GM19328 (cell line): ENCODE measurements around the gene TSR2.
"Not testable (repeated sequence)": the region's sequence is repeated elsewhere in the genome, so short reads cannot be mapped to it uniquely, and the experiment has no call there.

Experiments used
- ATAC-seq: cut with Tn5 transposase; IDR thresholded peaks from one replicate; pipeline ENCODE4 v1.9.1; 2021; ENCODE audit warnings: mild to moderate bottlenecking, moderate library complexity; ENCODE audit not compliant: unreplicated experiment

TSR2 gene

DNA sequence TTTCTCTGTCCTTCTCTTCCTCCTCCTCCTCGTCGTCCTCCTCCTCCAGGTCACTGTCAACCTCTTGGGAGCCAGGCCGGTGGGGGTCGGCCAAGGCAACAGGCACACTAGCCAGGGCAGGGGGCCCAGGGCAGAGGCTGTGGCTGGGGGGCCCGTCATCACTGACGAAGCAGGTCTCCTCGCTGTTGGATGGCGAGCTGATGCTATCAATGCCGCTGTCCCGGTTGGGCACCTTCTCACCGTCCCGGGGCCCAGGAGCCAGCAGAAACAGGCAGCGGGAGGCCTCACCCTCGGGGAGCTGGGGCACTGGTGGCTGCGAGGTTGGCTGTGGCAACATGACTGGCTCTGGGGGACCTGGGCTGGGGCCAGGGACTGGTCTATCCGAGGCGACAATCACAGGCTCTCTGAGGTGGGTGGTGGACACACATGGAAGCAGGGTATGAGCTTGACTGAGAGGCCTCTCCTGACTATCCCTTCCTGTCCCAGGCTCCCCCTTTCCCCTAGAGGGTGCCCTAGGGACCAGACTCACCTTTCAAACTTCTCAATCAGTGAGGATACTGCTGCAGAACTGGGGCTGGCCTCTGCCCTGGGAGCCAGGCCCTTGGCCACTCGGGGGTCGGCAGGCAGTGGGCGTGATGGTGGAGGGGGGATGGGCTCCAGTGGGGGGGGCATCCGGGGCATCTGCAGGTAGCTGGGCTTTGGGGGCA is 30.0 kb downstream of the TSR2 start:
- ATAC-seq = no peak

DNA sequence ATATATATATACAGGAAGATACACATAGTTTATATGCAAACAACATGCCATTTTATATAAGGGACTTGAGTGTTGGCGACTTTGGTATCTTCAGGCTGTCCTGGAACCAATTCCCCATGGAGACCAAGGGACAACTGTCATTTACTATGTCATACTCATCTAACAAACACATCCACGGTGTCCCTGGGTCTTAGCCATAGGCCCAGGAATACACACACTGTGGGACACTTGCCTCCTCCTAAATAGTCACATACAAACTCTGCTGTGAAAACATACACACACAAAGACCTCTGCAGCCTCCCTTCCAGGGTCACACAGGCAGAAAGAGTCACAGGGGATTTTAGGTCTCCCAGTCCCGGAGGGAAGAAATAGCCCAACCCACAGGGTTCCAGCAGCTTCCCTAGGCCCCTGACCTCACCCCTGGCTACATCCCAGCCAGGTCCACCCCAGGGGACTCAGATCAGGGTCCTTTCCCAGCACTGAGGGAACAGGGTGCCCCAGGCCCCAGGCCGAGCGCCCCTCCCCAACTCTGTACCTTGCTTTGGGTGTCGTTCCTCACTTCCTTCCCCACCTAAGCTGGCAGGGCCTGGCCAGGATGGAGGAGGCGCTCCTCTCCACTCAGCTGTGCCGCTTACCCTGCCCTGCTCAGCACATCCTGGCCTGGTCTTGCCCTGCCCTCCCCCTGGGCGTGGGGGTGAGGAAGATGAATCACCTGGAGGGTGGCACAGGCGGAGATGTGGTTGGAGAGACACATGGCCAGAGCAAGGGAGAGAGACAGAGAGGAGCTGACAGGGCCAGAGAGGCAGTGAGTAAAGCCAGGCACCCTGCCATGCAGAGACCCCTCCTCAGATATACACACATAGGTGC is 34.0 kb downstream of the TSR2 start:
- no peak for ATAC-seq

DNA sequence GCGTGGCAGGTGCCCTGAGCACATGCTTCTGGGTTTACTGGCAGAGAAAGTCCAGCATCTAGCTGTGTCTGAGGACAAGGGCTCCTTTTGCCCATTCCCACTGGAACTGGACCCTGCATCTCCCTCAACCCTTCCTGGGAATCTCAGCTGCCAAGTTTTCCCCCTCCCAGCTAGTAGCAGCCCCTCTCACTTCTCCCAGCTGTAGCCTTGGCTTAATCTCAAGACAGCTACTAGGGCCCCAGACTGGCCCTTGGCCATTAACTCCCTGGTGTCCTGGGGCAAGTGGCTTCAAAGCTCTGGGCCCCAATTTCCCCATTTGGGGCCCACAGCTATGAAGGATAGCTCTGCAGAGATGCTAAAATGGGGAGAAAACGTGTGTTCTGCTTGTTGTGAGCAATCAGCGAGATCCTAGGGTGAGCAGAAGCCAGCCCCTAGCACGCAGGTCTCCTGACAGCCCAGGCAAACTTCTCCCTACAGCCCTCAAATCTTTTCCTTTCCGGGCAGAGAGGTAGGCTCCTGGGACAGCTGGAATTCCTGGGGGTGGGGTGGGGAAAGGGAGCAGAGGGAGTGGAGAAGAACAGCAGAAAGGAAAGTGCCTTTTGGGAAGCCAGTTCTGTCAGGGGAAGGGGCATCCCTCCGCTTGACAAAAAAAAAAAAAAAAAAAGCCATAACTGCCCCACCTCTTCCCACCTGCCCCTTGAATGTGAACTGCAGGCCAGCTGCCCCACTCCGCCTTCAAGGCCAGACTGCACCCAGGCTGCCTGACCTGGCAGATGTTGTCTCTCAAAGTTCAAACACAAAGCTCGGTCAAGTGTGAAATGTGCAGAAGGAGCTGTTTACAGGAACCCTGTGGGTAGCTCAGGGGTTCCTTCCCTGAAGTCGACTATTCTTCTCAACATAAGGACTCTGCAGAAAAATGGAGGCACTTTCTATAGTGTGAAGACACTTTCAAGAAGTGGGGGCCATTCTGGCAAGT is 39.2 kb downstream of the TSR2 start:
- no peak for ATAC-seq

DNA sequence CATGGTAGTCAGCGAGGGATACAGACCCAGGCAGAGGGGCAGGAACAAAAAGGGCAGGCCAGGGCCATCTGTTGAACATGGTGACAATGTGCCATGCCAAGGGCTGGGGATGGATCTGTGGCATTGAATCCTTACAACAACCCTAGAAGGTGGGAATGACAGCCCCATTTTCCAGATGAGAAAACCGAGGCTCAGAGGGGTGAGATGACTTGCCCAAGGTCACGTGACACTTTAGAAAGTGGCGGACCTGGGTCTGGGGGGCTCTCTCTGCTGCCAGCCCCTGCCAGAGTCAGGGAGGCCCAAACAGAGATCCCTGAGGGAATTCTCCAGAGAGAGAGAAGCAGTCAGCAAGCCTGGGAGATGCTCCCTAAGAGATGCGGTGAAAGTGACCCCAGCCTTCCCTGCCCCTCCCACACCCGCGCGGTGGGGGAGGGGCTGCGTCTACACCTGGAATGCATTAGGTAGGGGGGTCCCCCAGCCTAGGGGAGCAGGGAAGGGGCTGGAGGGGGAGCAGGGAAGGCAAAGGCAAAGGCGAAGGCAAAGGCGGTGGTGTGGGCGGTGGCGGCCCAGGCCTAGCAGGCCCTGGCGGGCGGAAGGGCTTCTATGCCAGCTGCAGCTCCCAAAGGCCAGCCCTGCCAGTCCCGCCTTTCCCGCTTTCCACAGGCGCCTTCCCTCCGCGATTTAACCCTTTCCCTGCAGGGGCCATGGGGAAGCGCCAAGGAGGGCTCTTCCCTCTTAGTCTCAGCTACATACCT is 42.8 kb downstream of the TSR2 start:
- ATAC-seq = no peak

DNA sequence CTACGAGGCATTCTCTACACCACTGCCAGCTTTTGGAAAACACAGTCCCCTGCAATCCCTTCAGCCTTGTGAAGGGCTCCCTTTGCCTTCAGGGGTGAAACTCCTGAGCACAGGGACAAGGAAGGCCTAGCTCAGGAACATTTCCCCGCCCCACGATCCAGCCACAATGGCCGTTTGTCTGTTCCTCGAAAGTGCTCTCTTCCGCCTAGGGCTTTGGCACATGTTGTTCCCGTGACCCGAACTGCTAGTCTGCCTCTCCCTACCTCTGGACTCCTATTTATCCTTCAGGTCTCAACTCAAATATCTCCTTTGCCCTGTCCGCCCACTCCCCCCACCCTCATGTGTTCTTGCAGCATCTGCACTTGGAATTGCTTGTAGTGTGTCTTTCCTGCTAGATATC is 43.7 kb downstream of the TSR2 start:
- no peak for ATAC-seq

DNA sequence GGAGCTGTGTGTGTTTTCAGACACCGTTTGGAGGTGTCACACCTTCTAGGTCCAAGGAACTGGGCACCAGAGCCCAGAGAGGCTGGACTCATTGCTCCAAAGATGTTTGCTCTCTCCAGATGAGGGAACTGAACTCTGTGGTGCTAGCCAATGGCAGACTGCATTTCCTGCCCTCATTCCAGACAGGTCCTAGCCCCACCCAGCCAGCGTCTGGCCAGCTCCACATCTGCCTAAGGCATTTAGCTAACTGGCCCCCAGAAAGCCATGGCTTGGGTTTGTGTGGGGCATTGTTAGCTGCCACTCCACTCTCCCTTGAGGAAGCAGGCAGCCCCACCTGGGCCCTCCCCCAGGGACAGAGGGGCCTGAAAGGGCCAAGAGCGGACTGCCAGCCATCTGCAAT is 44.5 kb downstream of the TSR2 start:
- ATAC-seq = no peak

DNA sequence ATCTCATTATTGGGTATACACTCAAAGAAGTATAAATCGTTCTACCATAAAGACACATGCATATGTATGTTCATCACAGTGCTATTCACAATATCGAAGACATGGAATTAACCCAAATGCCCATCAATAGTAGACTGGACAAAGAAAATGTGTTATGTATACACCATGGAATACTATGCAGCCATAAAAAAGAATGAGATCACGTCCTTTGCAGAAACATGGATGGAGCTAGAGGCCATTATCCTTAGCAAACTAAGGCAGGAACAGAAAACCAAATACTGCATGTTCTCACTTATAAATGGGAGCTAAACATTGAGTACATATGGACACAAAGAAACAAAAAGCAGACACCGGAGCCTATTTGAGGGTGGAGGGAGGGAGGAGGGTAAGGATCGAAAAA is 49.6 kb downstream of the TSR2 start:
- ATAC-seq = not testable (repeated sequence)

DNA sequence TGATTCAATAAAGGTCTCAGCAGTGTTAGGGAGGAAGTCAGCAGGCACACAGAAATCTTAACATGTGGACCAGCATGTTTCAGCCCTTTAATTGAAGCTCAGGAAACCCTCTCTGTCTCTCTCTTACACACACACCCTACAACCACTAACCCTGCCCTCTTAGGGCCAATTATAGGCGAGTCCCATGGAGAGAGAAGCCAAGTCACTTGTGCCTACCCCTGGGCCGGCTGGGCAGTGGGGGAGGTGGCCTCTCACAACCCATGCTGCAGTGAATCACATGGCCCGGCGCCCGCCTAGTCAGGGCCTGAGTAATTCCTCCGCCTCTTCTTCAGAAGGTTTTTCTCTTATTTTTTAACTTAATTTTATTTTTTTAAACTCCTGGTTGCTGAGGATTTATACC is 52.1 kb downstream of the TSR2 start:
- no peak for ATAC-seq

DNA sequence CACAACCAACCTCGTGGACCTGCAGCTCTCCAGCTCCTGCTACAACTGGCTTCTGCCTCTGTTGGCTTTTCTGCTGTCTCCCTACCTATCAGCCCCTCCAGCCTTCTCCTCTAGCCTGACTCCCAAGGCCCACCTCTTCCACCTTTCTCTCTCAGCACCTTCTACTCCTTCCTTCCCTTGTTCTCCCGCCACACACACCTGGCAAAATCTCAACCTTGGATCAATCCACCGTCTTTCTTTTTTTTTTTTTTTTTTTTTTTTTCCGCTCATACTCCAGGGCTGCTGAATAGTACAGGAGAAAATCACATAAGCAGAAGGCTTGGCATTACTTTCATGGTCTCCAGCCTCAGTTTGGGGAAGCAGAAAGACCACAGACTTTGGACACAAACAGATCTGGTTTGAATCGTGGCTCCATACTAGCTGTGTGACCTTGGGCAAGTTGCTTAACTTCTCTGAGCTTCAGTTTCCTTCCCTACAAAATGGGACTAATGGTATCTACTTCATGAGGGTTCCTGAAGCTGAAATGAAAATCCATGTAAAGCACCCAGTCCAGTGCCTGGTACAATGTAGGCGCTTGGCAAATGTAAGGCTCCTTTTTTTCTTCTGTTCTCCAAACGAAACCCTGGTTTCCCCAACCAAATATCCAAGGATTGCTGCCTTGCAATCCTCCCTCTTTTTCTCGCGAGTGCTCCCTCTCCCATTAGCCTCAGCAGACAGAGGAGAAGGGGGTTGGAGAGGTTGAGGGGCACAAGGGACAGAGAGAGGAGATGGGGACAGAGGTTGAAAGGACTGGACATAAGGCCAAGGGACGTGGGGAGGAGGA is 54.2 kb downstream of the TSR2 start:
- ATAC-seq = no peak
